Activated CD4-positive, alpha-beta T cell treated with anti-CD3 and anti-CD28 coated beads for 36 hours (primary cell): ENCODE data around the gene MDFIC. TPM values are rescaled to one million over a fixed set of nuclear protein-coding genes. Genes with fewer than 3 reads are reported as not detected.
A peak's percentile ranks its signal among the peaks of the same experiment; 100 is the strongest.
"Not testable (repeated sequence)": the region's sequence is repeated elsewhere in the genome, so short reads cannot be mapped to it uniquely, and the experiment has no call there.

Experiments
- ATAC-seq: fragments of 200-7000 bp; cut with Tn5 transposase; one replicate; pipeline ENCODE4 v1.10.0; 2021; ENCODE audit warnings: mild to moderate bottlenecking, moderate library complexity
- CTCF ChIA-PET: fragments of 350-600 bp; sonication (Branson Sonifier 250); formaldehyde crosslinking; loops from one replicate; lab custom pipeline; 2021; ENCODE audit warnings: antibody characterized with exemption; lab: Charles Lee
- POLR2A ChIA-PET: fragments of 350-600 bp; sonication (Branson Sonifier 250); formaldehyde crosslinking; loops from one replicate; lab custom pipeline; 2021; ENCODE audit warnings: antibody characterized with exemption, inconsistent platforms; lab: Charles Lee
- DNase-seq: peaks from one replicate; pipeline ENCODE4 v3.0.0-alpha.2; 2020
- H3K27ac Mint-ChIP-seq: one replicate; pipeline ENCODE4 v1.8.0; 2021; ENCODE audit warnings: mixed read lengths
- H3K27me3 Mint-ChIP-seq: one replicate; pipeline ENCODE4 v1.8.0; 2021; ENCODE audit warnings: mixed read lengths
- H3K36me3 Mint-ChIP-seq: one replicate; pipeline ENCODE4 v1.8.0; 2021; ENCODE audit warnings: low read depth, mixed read lengths
- H3K4me1 Mint-ChIP-seq: one replicate; pipeline ENCODE4 v1.8.0; 2021; ENCODE audit warnings: mixed read lengths
- H3K4me3 Mint-ChIP-seq: one replicate; pipeline ENCODE4 v1.8.0; 2021; ENCODE audit warnings: mild to moderate bottlenecking, moderate library complexity, mixed read lengths
- H3K9me3 Mint-ChIP-seq: one replicate; pipeline ENCODE4 v1.8.0; 2021; ENCODE audit warnings: low read depth, mixed read lengths
- intact Hi-C, 2 experiments: fragments of 100-400 bp; cut with DNase I in 1 of 2; cut with micrococcal nuclease in 1 of 2; formaldehyde crosslinking; loops; one replicate each; pipeline versions ENCODE4 v1.14.2 to v1.15.1; 2022 to 2024; cut with DNase I, micrococcal nuclease
- total RNA-seq, 2 experiments: library from RNA; stranded (reverse); gene quantifications; one replicate each; pipeline ENCODE4 v1.2.3, GENCODE V29; 2021

Gene MDFIC
- 100 to 1,000 TPM in 1 of 2 experiments, 10 to 100 TPM in 1; 68.4 to 113 TPM for total RNA-seq

- intact Hi-C loops = loop anchor here (2.0 to 10.0 kb wide), 5 partner anchors 55 to 1943 kb away; partner anchors contain the start of genes TES (in 2 of the 2) and CAPZA2 (in 1 of the 2)
- Mint-ChIP-seq H3K27ac (peak within 1 kb of the TSS; percentile 96), H3K36me3 (peaks cover 19% of the 10 kb centered on the region), H3K4me1 (peaks cover 63% of the 10 kb centered on the region), H3K9me3 (no peaks in the 10 kb centered on the region), H3K27me3 (no peaks in the 10 kb centered on the region), H3K4me3 (peak within 1 kb of the TSS; percentile 89)
- peak; percentile 62 for ATAC-seq
- peak; percentile 83 for DNase-seq
- POLR2A ChIA-PET = interaction anchor here (1.5 to 1.9 kb wide), 2 partner anchors 10 to 32 kb away, joined by 4 to 5 read pairs; no protein-coding TSS in a partner anchor
- CTCF ChIA-PET = interaction anchor here (1.2 to 1.6 kb wide), 2 partner anchors 57 kb away, joined by 4 to 5 read pairs; no protein-coding TSS in a partner anchor
Observed at GRCh38 chr7:114922026-114922651, at the start of gene MDFIC. Gene MDFIC, plus strand, starts transcription at chr7:114922094. Its CDS starts 940 bp downstream, at chr7:114923034.

DNA sequence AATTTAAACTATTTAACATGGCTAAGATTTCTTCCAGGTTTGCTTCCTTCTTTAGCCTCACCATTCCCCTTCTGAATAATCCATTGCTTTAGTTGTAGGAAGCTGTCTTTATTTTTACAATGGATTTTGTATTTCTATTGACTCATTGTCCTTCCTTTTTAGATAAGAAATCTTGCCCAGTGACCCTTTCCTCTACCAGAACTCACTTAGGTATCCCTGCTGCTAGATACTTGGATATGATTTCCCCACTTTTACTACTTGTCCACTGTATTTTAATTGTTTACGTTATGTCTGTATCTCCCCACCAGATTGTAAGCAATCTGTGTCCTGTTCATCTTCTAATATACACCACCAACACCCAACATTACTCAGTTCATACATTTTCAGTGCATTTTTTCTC, 47.7 kb upstream of the MDFIC start:
- H3K4me1 Mint-ChIP-seq = no peaks in the 10 kb centered on the region
- no peaks in the 10 kb centered on the region for H3K9me3 Mint-ChIP-seq
- CTCF ChIA-PET = no interaction called here

GRCh38 chr7:114875186-114875585, 46.7 kb upstream of the MDFIC start:
- intact Hi-C loops = loop anchor here in 1 of 2 experiments (10.0 kb wide), 1 partner anchor 1250 kb away; no protein-coding TSS in a partner anchor
- ChIA-PET CTCF (no interaction called here), POLR2A (no interaction called here)
- Mint-ChIP-seq H3K9me3 (no peaks in the 10 kb centered on the region), H3K4me3 (no peak overlapping the region), H3K27me3 (no peaks in the 10 kb centered on the region), H3K27ac (no peak overlapping the region), H3K36me3 (no peaks in the 10 kb centered on the region), H3K4me1 (no peaks in the 10 kb centered on the region)
- no peak for ATAC-seq
- no peak for DNase-seq

More for the DNA sequence above, 47.7 kb upstream of the MDFIC start:
- intact Hi-C loops = loop anchor here in 1 of 2 experiments (10.0 kb wide), 1 partner anchor 1251 kb away; no protein-coding TSS in a partner anchor
- Mint-ChIP-seq H3K27me3 (no peaks in the 10 kb centered on the region), H3K4me3 (no peak overlapping the region), H3K36me3 (no peaks in the 10 kb centered on the region), H3K27ac (no peak overlapping the region)
- POLR2A ChIA-PET = no interaction called here
- DNase-seq = no peak
- ATAC-seq = no peak

DNA sequence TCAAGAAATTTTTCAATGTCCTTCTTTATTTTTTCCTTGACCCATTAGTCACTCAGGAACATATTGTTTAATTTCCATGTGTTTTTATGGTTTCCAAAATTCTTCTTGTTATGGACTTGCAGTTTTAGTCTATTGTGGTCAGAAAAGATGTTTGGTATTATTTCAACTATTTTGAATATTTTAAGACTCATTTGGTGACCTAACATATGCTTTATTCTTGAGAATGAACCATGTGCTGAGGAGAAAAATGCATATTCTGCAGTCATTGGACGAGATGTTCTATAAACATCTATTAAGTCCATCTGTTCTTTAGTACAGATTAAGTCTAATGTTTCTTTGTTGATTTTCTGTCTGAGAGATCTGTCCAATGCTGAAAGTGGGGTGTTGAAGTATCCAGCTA, 42.3 kb upstream of the MDFIC start:
- H3K36me3 Mint-ChIP-seq = peaks cover 9% of the 10 kb centered on the region
- POLR2A ChIA-PET = no interaction called here
- no peaks in the 10 kb centered on the region for H3K27me3 Mint-ChIP-seq
- CTCF ChIA-PET = no interaction called here
- H3K27ac Mint-ChIP-seq = no peak overlapping the region
- peaks cover 11% of the 10 kb centered on the region for H3K9me3 Mint-ChIP-seq
- H3K4me3 Mint-ChIP-seq = no peak overlapping the region
- DNase-seq (no peak), ATAC-seq (no peak)
- no peaks in the 10 kb centered on the region for H3K4me1 Mint-ChIP-seq
- intact Hi-C loops = loop anchor here in 1 of 2 experiments (10.0 kb wide), 1 partner anchor 1245 kb away; no protein-coding TSS in a partner anchor

GRCh38 chr7:114885836-114886235, 36.1 kb upstream of the MDFIC start:
- Mint-ChIP-seq H3K36me3 (peaks cover 5% of the 10 kb centered on the region), H3K9me3 (peaks cover 10% of the 10 kb centered on the region), H3K27me3 (no peaks in the 10 kb centered on the region), H3K4me3 (no peak overlapping the region), H3K4me1 (peaks cover 36% of the 10 kb centered on the region), H3K27ac (no peak overlapping the region)
- CTCF ChIA-PET = interaction anchor here (0.8 kb wide), 1 partner anchor 30 kb away, joined by 3 read pairs; no protein-coding TSS in a partner anchor
- no peak for DNase-seq
- no peak for ATAC-seq
- POLR2A ChIA-PET = no interaction called here
- intact Hi-C loops = no loop called here

DNA sequence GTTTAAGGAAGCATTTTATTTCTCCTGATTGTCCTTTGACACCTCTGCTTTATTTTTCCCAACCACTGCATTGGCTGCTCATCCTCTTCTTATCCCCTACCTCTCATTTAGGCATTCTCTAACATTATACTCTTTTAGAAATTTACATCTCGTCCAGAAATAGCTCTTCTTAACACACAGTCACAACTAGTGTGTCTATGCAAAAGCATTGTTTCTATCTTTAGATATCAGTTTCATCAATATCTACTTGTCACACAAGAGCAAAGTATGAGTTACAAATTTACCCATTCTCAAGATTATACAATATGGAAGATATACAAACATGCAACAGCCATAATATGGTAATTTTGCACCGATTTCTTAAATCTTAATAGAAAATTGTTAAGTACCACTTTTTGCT, 35.7 kb upstream of the MDFIC start:
- DNase-seq (no peak), ATAC-seq (no peak)
- Mint-ChIP-seq H3K9me3 (peaks cover 6% of the 10 kb centered on the region), H3K27me3 (no peaks in the 10 kb centered on the region), H3K4me1 (peaks cover 38% of the 10 kb centered on the region), H3K36me3 (peaks cover 3% of the 10 kb centered on the region), H3K27ac (peak overlapping the region; percentile 10), H3K4me3 (no peak overlapping the region)
- ChIA-PET POLR2A (no interaction called here), CTCF (interaction anchor here (0.8 kb wide), 1 partner anchor 30 kb away, joined by 3 read pairs; no protein-coding TSS in a partner anchor)
- intact Hi-C loops = no loop called here

DNA sequence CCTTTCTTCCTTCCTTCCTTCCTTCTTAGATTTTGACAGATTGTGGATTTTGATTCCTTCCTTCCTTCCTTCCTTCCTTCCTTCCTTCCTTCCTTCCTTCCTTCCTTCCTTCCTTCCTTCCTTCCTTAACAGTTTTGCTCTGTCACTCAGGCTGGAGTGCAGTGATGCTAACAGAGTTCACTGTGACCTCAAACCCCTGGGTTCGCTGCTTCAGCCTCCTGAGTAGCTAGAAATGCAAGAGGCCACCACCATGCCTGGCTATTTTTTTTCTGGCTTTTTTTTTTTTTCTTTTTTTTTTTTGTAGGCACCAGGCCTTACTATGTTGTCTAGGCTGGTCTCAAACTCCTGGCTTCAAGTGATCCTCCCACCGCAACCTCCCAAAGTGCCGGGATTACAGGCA, 32.8 kb upstream of the MDFIC start:
- not testable (repeated sequence) for H3K9me3 Mint-ChIP-seq, H3K27me3 Mint-ChIP-seq, H3K36me3 Mint-ChIP-seq, H3K4me3 Mint-ChIP-seq
- DNase-seq (peak; percentile 11), ATAC-seq (peak; percentile 20)
- Mint-ChIP-seq H3K27ac (peak overlapping the region; percentile 75), H3K4me1 (peaks cover 44% of the 10 kb centered on the region)
- ChIA-PET CTCF (interaction anchor here (0.7 to 1.9 kb wide), 2 partner anchors 11 to 22 kb away, joined by 3 to 5 read pairs; no protein-coding TSS in a partner anchor), POLR2A (interaction anchor here (1.0 kb wide), 1 partner anchor 34 kb away, joined by 4 read pairs; no protein-coding TSS in a partner anchor)
- intact Hi-C loops = loop anchor here (1.0 to 2.0 kb wide), 4 partner anchors 27 to 56 kb away; no protein-coding TSS in a partner anchor

- DNase-seq (peak; percentile 14), ATAC-seq (peak; percentile 99)
- Mint-ChIP-seq H3K9me3 (peaks cover 9% of the 10 kb centered on the region), H3K4me1 (peaks cover 44% of the 10 kb centered on the region), H3K27ac (peak overlapping the region; percentile 75), H3K4me3 (no peak overlapping the region), H3K36me3 (no peaks in the 10 kb centered on the region), H3K27me3 (no peaks in the 10 kb centered on the region)
- CTCF ChIA-PET = interaction anchor here (0.5 to 1.9 kb wide), 2 partner anchors 23 to 150 kb away, joined by 4 to 5 read pairs; no protein-coding TSS in a partner anchor
- intact Hi-C loops = loop anchor here (1.0 to 2.0 kb wide), 4 partner anchors 27 to 56 kb away; no protein-coding TSS in a partner anchor
- POLR2A ChIA-PET = interaction anchor here (1.0 kb wide), 1 partner anchor 33 kb away, joined by 4 read pairs; no protein-coding TSS in a partner anchor
Observed at GRCh38 chr7:114889646-114890285, 32.1 kb upstream of the MDFIC start.

- DNase-seq (no peak), ATAC-seq (no peak)
- H3K36me3 Mint-ChIP-seq = no peaks in the 10 kb centered on the region
- intact Hi-C loops = no loop called here
- H3K27ac Mint-ChIP-seq = no peak overlapping the region
- H3K27me3 Mint-ChIP-seq = no peaks in the 10 kb centered on the region
- ChIA-PET CTCF (no interaction called here), POLR2A (no interaction called here)
- peaks cover 9% of the 10 kb centered on the region for H3K9me3 Mint-ChIP-seq
- peaks cover 43% of the 10 kb centered on the region for H3K4me1 Mint-ChIP-seq
- H3K4me3 Mint-ChIP-seq = no peak overlapping the region
Observed at GRCh38 chr7:114890561-114890960, 31.3 kb upstream of the MDFIC start.

DNA sequence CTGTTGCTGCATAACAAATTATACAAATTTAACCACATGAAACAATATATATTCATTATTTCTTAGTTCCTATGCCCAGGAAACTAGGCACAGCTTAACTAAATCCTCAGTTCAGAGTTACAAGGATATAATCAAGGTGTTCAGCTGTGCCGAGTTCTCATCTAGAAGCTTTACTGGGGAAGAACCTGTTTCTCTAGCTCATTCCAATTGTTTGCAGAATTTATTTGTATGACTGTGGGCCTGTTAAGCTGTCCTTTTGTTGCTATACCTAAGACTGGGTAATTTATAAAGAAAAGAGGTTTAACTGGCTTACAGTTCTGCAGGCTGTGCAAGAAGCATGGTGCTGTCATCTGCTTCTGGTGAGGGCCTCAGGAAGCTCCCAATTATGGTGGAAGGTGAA, 21.8 kb upstream of the MDFIC start:
- H3K9me3 Mint-ChIP-seq = no peaks in the 10 kb centered on the region
- intact Hi-C loops = no loop called here
- POLR2A ChIA-PET = no interaction called here
- no peaks in the 10 kb centered on the region for H3K4me1 Mint-ChIP-seq
- no peaks in the 10 kb centered on the region for H3K36me3 Mint-ChIP-seq
- no peak overlapping the region for H3K27ac Mint-ChIP-seq
- no peaks in the 10 kb centered on the region for H3K27me3 Mint-ChIP-seq
- no peak for ATAC-seq
- H3K4me3 Mint-ChIP-seq = no peak overlapping the region
- no peak for DNase-seq
- CTCF ChIA-PET = interaction anchor here (1.0 to 2.1 kb wide), 3 partner anchors 12 to 86 kb away, joined by 3 to 5 read pairs (median 3); no protein-coding TSS in a partner anchor

GRCh38 chr7:114901771-114902170, 20.1 kb upstream of the MDFIC start:
- CTCF ChIA-PET = interaction anchor here (0.6 kb wide), 1 partner anchor 13 kb away, joined by 3 read pairs; no protein-coding TSS in a partner anchor
- Mint-ChIP-seq H3K4me1 (no peaks in the 10 kb centered on the region), H3K27ac (no peak overlapping the region), H3K27me3 (no peaks in the 10 kb centered on the region), H3K36me3 (no peaks in the 10 kb centered on the region), H3K4me3 (no peak overlapping the region), H3K9me3 (no peaks in the 10 kb centered on the region)
- DNase-seq (no peak), ATAC-seq (no peak)
- POLR2A ChIA-PET = no interaction called here
- intact Hi-C loops = no loop called here
